NCI-H128 (cell line): ENCODE results near the gene FRYL.
"Not testable (repeated sequence)": the region's sequence is repeated elsewhere in the genome, so short reads cannot be mapped to it uniquely, and the experiment has no call there.

Source experiments
- DNase-seq: peaks from one replicate; lab custom pipeline; 2025; ENCODE audit not compliant: unreplicated experiment; lab: John Stamatoyannopoulos, UW

FRYL gene

DNA sequence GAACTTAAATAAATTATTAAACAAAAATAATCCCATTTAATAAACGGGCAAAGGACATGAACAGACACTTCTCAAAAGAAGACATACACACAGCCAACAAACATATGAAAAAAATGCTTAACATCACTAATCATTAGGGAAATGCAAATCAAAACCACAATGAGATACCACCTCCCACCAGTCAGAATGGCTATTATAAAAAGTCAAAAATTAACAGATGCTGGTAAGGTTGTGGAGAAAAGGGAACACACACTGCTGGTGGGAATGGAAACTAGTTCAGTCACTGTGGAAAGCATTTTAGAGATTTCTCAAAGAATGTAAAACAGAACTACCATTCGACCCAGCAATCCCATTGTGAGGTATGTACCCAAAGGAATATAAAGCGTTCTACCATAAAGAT, 328.4 kb downstream of the FRYL start:
- not testable (repeated sequence) for DNase-seq

DNA sequence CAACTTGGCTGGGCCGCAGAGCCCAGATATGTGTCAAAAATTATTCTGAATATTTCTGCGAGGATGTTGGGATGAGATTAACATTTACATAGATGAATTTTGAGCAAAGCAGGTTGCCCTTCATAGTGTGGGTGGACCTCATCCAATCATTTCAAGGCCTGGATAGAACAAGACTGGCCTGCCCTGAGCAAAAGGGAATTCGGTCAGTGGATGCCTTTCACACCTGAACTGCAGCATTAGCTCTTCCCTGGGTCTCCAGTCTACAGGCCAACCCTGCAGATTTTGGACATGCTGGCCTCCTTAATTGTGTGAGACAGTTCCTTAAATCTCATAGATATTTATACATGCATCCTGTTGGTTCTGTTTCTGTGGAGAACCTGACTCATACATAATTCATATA, 329.3 kb downstream of the FRYL start:
- DNase-seq, result no peak

DNA sequence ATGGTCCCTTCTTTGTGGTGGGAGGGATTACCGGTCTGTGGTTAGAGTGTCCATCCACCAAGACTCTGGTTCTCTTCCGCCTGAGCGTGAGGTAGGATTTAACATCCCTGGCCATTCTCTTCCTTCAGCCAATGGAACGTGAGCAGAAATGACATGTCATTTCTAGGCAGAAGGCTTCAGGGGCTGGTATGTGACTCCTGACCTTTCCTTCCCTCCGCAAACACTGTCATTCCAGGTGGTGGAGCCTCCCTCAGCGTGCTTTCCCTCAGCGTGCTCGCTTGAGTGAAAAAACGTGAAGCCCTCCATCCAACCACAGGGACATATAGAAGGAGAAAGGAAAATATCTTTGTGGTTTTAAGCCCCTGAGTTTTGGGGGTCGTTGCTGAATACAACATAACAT, 330.9 kb downstream of the FRYL start:
- DNase-seq, result no peak
